GM19043 (cell line): Measurements from ENCODE around the gene TGM1.
A peak's percentile ranks its signal among the peaks of the same experiment; 100 is the strongest.
"Not testable (repeated sequence)": the region's sequence is repeated elsewhere in the genome, so short reads cannot be mapped to it uniquely, and the experiment has no call there.

Experiments used
- ATAC-seq: cut with Tn5 transposase; IDR thresholded peaks from one replicate; pipeline ENCODE4 v1.9.1; 2021; ENCODE audit warnings: low read depth; ENCODE audit not compliant: unreplicated experiment

TGM1 gene

GRCh38 chr14:24212924-24213865, 49.8 kb downstream of the TGM1 start, which contains the start of gene CHMP4A:
Gene CHMP4A, minus strand, starts transcription at chr14:24213488. Its CDS starts 49 bp downstream, at chr14:24213439.
- peak; percentile 71 for ATAC-seq

DNA sequence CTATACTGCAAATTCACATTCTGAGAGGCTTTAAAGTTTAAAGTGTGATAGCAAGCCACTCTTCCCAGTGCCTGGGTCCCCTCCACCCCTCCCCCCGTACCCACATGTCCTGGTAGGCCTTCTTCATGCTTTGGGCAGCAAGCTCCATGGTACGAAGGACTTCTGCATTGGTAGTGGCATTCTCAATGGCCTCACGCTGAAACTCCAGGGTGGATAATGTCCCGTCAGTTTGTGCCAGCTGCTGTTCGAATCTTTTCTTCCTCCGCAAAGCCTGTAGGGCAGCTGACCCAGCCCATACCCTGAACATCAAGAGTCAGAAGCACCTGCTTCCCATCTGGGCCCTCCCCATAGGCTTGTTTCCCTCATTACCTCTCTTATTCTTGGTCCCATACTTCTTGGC, 51.7 kb downstream of the TGM1 start:
- ATAC-seq, result no peak

DNA sequence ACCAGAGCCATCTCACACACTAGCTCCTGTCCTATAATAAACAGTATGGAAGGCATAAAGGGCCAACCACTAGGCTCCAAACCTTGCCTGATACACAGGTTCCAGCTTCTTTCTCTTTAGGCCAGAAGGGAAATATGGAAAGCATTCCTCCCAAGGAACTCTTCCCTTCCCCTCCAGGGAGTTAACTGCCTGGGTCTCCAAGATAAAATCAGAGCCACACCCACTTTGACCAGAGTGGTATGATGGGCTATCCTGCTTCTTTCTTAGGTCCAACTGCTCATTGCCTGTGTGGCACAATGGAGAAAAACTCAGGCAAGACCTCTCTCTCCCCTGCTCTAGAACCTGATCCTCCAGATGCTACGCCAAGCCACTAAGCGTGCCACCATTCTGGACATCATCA, 55.4 kb downstream of the TGM1 start:
- no peak for ATAC-seq

GRCh38 chr14:24207104-24207551, 55.8 kb downstream of the TGM1 start:
- no peak for ATAC-seq

GRCh38 chr14:24206260-24207103, 56.5 kb downstream of the TGM1 start:
- ATAC-seq, result no peak

DNA sequence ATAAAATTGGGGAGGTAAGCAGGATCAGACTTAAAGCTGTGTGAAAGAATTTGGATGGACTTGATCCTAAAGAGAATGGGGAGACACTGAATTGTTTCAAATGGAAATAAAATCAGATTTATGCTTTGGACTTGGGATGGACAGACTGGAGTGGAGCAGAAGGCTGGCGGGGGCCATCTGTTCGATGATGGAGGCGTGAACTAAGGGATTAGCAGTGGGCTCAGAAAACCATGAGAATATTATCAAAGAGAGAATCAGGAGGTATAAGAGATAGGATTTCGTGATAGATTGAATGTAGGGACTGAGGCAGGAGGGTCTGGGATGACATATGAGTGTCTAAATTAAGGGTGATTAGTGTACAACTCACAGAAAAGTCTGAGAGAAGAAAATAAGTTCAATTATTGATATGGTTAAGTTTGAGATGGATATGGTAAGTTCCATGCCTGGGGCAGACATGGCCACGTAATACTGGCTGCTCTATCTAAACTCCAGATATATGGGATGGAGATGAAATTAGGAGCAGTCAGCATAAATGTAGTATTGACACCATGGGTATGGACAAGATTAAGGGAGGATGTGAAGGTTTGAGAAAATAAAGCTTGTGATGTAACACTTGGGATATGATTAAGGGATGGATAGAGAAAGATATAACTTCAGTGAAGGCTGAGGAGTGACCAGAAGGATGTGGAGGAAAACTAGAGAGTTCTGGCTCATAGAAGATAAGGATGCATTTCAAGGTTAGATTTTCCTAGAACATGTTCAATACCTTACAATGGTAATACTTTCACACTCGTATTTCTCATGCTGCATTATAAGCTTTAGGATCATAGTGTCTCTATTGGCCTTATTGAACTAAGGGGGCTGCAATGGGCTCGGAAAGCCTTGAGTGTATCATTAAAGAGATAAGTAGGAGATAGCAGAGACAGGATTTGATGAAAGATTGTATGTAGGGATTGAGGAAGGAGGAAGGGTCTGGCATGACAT, 58.5 kb downstream of the TGM1 start:
- ATAC-seq, result no peak

DNA sequence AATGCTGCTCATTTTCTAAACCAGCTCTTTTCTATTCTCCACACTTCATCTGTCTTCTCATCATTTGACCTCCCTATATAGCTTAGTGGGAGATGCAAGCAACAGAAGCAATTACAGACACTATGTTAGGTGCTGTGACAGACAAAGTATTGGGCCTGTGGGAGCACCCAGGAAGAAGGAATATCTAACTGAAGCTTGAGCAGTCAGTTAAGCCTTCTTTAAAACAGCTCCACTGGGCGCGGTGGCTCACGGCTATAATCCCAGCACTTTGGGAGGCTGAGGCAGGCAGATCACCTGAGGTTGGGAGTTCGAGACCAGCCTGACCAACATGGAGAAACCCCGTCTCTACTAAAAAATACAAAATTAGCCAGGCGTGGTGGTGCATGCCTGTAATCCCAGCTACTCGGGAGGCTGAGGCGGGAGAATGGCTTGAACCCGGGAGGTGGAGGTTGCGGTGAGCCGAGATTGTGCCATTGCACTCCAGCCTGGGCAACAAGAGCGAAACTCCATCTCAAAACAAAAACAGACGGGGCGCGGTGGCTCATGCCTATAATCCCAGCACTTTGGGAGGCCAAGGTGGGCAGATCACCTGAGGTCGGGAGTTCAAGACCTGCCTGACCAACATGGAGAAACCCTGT, 59.6 kb downstream of the TGM1 start:
- not testable (repeated sequence) for ATAC-seq

DNA sequence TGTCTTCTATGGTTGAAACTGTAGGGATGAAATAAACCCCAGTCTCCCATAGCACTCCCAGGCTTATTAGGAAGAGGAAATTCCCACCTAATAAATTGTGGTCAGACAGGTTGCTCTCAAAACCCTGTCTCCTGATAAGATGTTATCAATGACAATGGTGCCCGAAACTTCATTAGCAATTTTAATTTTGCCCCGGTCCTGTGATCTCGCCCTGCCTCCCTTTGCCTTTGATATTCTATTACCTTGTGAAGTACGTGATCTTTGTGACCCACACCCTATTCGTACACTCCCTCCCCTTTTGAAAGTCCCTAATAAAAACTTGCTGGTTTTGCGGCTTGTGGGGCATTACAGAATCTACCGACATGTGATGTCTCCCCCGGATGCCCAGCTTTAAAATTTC, 60.4 kb downstream of the TGM1 start:
- not testable (repeated sequence) for ATAC-seq
